Left lung (tissue), 10 donors: ENCODE results near the gene TXK. TPM values are rescaled to one million over a fixed set of nuclear protein-coding genes. Genes with fewer than 3 reads are reported as not detected.

ENCODE experiments used
- ATAC-seq: fragments of 200-7000 bp; cut with Tn5 transposase; one replicate; pipeline ENCODE4 v1.9.1; 2020; ENCODE audit warnings: moderate library complexity
- DNase-seq, 4 donors: peaks; one replicate each; pipeline ENCODE4 v3.0.0-alpha.2; 2013 to 2020
- H3K27ac ChIP-seq, 2 donors: fragments of 200-600 bp; sonication (generic) in 1 of 2; one replicate each; pipeline versions ENCODE4 v1.5.0 to v1.8.0; 2020 to 2021
- H3K27me3 ChIP-seq, 2 donors: fragments of 200-600 bp; sonication (generic) in 1 of 2; one replicate each; pipeline versions ENCODE4 v1.5.0 to v1.8.0; 2020 to 2021
- H3K36me3 ChIP-seq, 2 donors: fragments of 200-600 bp; sonication (generic) in 1 of 2; one replicate each; pipeline versions ENCODE4 v1.5.0 to v1.8.0; 2020 to 2021
- H3K4me1 ChIP-seq, 2 donors: fragments of 200-600 bp; one replicate each; pipeline ENCODE4 v1.8.0; 2021
- H3K4me3 ChIP-seq, 2 donors: fragments of 200-600 bp; sonication (generic) in 1 of 2; one replicate each; pipeline versions ENCODE4 v1.5.0 to v1.8.0; 2020 to 2021; ENCODE audit warnings: mild to moderate bottlenecking in 1 of 2
- H3K9me3 ChIP-seq, 2 donors: fragments of 200-600 bp; sonication (generic) in 1 of 2; one replicate each; pipeline versions ENCODE4 v1.5.0 to v1.8.0; 2020 to 2021
- CTCF ChIP-seq, 2 donors: fragments of 200-600 bp; sonication (generic) in 1 of 2; IDR thresholded peaks; one replicate each; pipeline versions ENCODE4 v1.5.0 to v1.8.0; 2021; ENCODE audit warnings: antibody characterized with exemption in 2 of 2
- intact Hi-C, 2 donors: fragments of 100-400 bp; cut with DNase I; formaldehyde crosslinking; loops; one replicate each; pipeline versions ENCODE4 v1.11.2 to v1.14.2; 2022
- polyA plus RNA-seq, 6 donors: library from polyadenylated mRNA; unstranded; fragments of 120-200 nt; gene quantifications; one replicate each; pipeline ENCODE4 v1.2.1, GENCODE V29; 2013; ENCODE audit not compliant: insufficient read length in 6 of 6
- total RNA-seq, 2 donors: library from RNA; stranded (reverse); fragmentation: NEBNext Ultra II Directional; extraction: Animal tissue kit (Norgen Biotek cat#: 25700); gene quantifications; one replicate each; pipeline ENCODE4 v1.2.1, GENCODE V29; 2021
- donor health status: DM: no; HTN: yes; CAD: no.
- donor health status: DM: no; HTN: no; CAD: no.

TXK gene
- total and polyA plus RNA-seq, 8 donors: 2.4 to 5.5 (median 4.2) TPM

- no peaks in the 10 kb centered on the region for H3K4me1 ChIP-seq
- H3K27me3 ChIP-seq: no peaks in the 10 kb centered on the region
- H3K4me3 ChIP-seq: no peak overlapping the region
- no peak for TF ChIP-seq CTCF (IDR thresholded peaks at IDR 0.05)
- ATAC-seq (no peak), DNase-seq (no peak)
- H3K36me3 ChIP-seq: no peaks in the 10 kb centered on the region
- no peak overlapping the region for H3K27ac ChIP-seq
- H3K9me3 ChIP-seq: no peaks in the 10 kb centered on the region
- intact Hi-C loops: no loop called here
These were observed 51.1 kb downstream of the TXK start for GRCh38 chr4:48082956-48083355.

GRCh38 chr4:48081196-48081595, 52.9 kb downstream of the TXK start:
- no peaks in the 10 kb centered on the region for H3K27me3 ChIP-seq
- no peaks in the 10 kb centered on the region for H3K4me1 ChIP-seq
- H3K4me3 ChIP-seq: no peak overlapping the region
- no peaks in the 10 kb centered on the region for H3K9me3 ChIP-seq
- DNase-seq (no peak), ATAC-seq (no peak)
- no peak overlapping the region for H3K27ac ChIP-seq
- TF ChIP-seq CTCF (IDR thresholded peaks at IDR 0.05): no peak
- intact Hi-C loops: no loop called here
- no peaks in the 10 kb centered on the region for H3K36me3 ChIP-seq

GRCh38 chr4:48079972-48080391, 54.1 kb downstream of the TXK start:
- no peak for TF ChIP-seq CTCF (IDR thresholded peaks at IDR 0.05)
- intact Hi-C loops: no loop called here
- H3K27me3 ChIP-seq: no peaks in the 10 kb centered on the region
- DNase-seq (no peak), ATAC-seq (peak; percentile 68)
- no peak overlapping the region for H3K4me3 ChIP-seq
- H3K4me1 ChIP-seq: no peaks in the 10 kb centered on the region
- no peaks in the 10 kb centered on the region for H3K36me3 ChIP-seq
- no peak overlapping the region for H3K27ac ChIP-seq
- no peaks in the 10 kb centered on the region for H3K9me3 ChIP-seq

- Histone ChIP-seq H3K4me1 (no peaks in the 10 kb centered on the region), H3K27ac (no peak overlapping the region), H3K36me3 (no peaks in the 10 kb centered on the region), H3K4me3 (no peak overlapping the region), H3K9me3 (no peaks in the 10 kb centered on the region), H3K27me3 (no peaks in the 10 kb centered on the region)
- ATAC-seq: no peak
- intact Hi-C loops: no loop called here
- no peak for DNase-seq
- TF ChIP-seq CTCF (IDR thresholded peaks at IDR 0.05): no peak
These were observed 55.0 kb downstream of the TXK start for GRCh38 chr4:48078862-48079655.

GRCh38 chr4:48078425-48078824, 55.6 kb downstream of the TXK start:
- no peak overlapping the region for H3K27ac ChIP-seq
- DNase-seq (no peak), ATAC-seq (no peak)
- H3K9me3 ChIP-seq: no peaks in the 10 kb centered on the region
- H3K36me3 ChIP-seq: no peaks in the 10 kb centered on the region
- intact Hi-C loops: no loop called here
- no peaks in the 10 kb centered on the region for H3K27me3 ChIP-seq
- no peaks in the 10 kb centered on the region for H3K4me1 ChIP-seq
- no peak for TF ChIP-seq CTCF (IDR thresholded peaks at IDR 0.05)
- H3K4me3 ChIP-seq: no peak overlapping the region
